Measurements from ENCODE around the gene MORN2. TPM values are rescaled to one million over a fixed set of nuclear protein-coding genes. Genes with fewer than 3 reads are reported as not detected.

The MORN2 gene
- total RNA-seq, 1 experiment from 2014 or later = 8.0 TPM

DNA sequence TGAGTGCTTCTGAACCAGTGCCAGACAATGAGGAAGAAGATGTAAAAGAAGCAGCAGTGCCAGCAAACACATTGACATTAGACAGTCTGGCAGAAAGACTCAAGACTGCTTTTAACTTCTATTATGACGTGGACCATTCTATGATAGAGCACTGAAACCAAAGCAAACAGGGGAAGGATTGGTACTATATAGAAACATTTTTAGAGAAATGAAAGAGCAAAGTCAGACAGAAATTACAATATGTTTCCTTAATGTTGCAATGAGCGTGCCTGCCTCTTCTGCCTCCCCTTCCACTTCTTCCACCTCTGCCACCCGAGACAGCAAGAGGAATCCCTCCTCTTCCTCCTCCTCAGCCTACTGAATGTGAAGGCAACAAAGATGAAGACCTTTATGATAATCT lies 39.8 kb upstream of the MORN2 start:
- no peak overlapping the region for H3K23ac ChIP-seq (ENCODE audit: insufficient read length, low read depth, low read length)
- Mint-ChIP-seq H3K4me3 (no peak overlapping the region), H3K36me3 (ENCODE audit: insufficient read depth in 1 of 3, low read depth in 3 of 3) (peaks cover 5 to 41% (median 18%) of the 10 kb centered on the region in 3 experiments; a peak in 6 of 7 replicates), H3K4me1 (no peaks in the 10 kb centered on the region), H3K27ac (no peak overlapping the region), H3K27me3 (ENCODE audit: low read depth) (no peaks in the 10 kb centered on the region), H3K9me3 (no peaks in the 10 kb centered on the region)
- H3K4me2 ChIP-seq (ENCODE audit: insufficient read depth, insufficient read length, low read length) = no peak overlapping the region
- DNase-seq = no peak
- no peak overlapping the region for H3K27ac ChIP-seq (ENCODE audit: insufficient read length, low read depth, low read length)
- H2BK15ac ChIP-seq (ENCODE audit: low read depth, low read length) = no peak overlapping the region
- no peaks in the 10 kb centered on the region for H3K23me2 ChIP-seq (ENCODE audit: insufficient read length, low read depth, low read length, poor library complexity, severe bottlenecking)
- H3K56ac ChIP-seq (ENCODE audit: insufficient read length, low read depth, low read length) = no peak overlapping the region
- no CpG with 5 or more reads among the region's 3 CpGs for WGBS (ENCODE audit: extremely low coverage, insufficient read length, low lambda C conversion rate)
- H4K8ac ChIP-seq (replicated peaks; ENCODE audit: insufficient read length, low read depth, low read length) = no peak overlapping the region
- no peaks in the 10 kb centered on the region for H3K79me1 ChIP-seq (ENCODE audit: insufficient read depth, low read depth, low read length, poor library complexity, severe bottlenecking)
- no peak overlapping the region for H2AK5ac ChIP-seq (ENCODE audit: insufficient read length, low read length)
- no peak overlapping the region for H3T11ph ChIP-seq (ENCODE audit: low read length)
- no peak overlapping the region for H2BK120ac ChIP-seq (ENCODE audit: low read depth, low read length, poor library complexity, severe bottlenecking)
- no peak overlapping the region for H2BK20ac ChIP-seq (ENCODE audit: low read depth, low read length, poor library complexity, severe bottlenecking)
- H4K20me1 ChIP-seq (ENCODE audit: control insufficient read depth, insufficient read depth, insufficient read length) = no peaks in the 10 kb centered on the region
- no peaks in the 10 kb centered on the region for H3K79me2 ChIP-seq (ENCODE audit: insufficient read depth, low read length)
- no peaks in the 10 kb centered on the region for H3K9me3 ChIP-seq (ENCODE audit: control insufficient read depth, low read depth, low read length)
- no peaks in the 10 kb centered on the region for H3K27me3 ChIP-seq (ENCODE audit: insufficient read depth, low read length)
- no peak overlapping the region for H4K91ac ChIP-seq (ENCODE audit: insufficient read length, low read depth, low read length)
- no peak overlapping the region for H3K9ac ChIP-seq (ENCODE audit: extremely low read depth, insufficient read length, low read length)
- no peak overlapping the region for H4K5ac ChIP-seq (ENCODE audit: insufficient read length, low read depth, low read length)
- no peak overlapping the region for H3K14ac ChIP-seq (ENCODE audit: insufficient read depth, low read length)
- H3K4me1 ChIP-seq (ENCODE audit: insufficient read depth, low read length) = no peaks in the 10 kb centered on the region
- H3K18ac ChIP-seq (ENCODE audit: insufficient read length, low read depth, low read length) = no peak overlapping the region
- H2BK5ac ChIP-seq (ENCODE audit: insufficient read length, low read length) = no peak overlapping the region
- no peak overlapping the region for H3K4ac ChIP-seq (ENCODE audit: low read depth, low read length)
- TF ChIP-seq CTCF (conservative IDR thresholded peaks at IDR 0.05) = no peak
- H2AFZ ChIP-seq (ENCODE audit: low read length) = no peak overlapping the region
- H2BK12ac ChIP-seq (ENCODE audit: insufficient read length, low read depth, low read length) = no peak overlapping the region
